ENCODE data around the gene NIPAL3.

DNA sequence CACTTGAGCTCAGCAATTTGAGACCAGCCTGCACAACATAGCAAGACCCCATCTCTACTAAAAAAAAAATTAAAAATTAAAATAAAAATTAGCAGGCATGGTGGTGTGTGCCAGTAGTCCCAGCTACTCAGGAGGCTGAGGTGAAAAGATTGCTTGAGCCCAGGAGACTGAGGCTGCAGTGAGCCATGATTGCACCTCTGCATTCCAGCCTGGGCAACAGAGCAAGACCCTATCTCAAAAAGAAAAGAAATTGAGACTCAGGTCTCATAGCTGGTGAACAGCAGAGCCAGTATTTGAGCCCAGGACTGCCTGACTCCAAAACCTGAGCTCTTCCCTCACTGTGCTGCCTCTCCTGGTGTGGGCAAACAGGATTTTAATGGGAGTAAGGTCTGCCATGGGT lies 58.6 kb downstream of the NIPAL3 start:
- TF ChIP-seq POLR2A (IDR thresholded peaks at IDR 0.05; ENCODE audit: low read length) = no peak
- no peak for TF ChIP-seq GATA1 (IDR thresholded peaks at IDR 0.05; ENCODE audit: low read depth, low read length)
